Astrocyte of the cerebellum (primary cell): ENCODE data around the gene LNP1.

Source experiments
- DNase-seq: peaks from one replicate; pipeline ENCODE4 v3.0.0-alpha.2; 2011; ENCODE audit warnings: low read depth
- H3K4me3 ChIP-seq: 2 replicates; pipeline ENCODE4 v1.5.1; 2011; ENCODE audit warnings: mild to moderate bottlenecking, low read depth, low read length, moderate library complexity
- CTCF ChIP-seq: IDR thresholded peaks from 2 replicates; pipeline ENCODE4 v1.5.1; 2012; ENCODE audit warnings: low read length, low read depth, moderate library complexity, mild to moderate bottlenecking; ENCODE audit errors: missing control alignments
- in situ Hi-C: cut with HindIII; loops from 2 replicates; pipeline ENCODE4 v1.10.0; 2017; ENCODE audit warnings: low sequenced_read_pairs

The LNP1 gene

GRCh38 chr3:100376301-100376700, 25.0 kb upstream of the LNP1 start:
- no peak overlapping the region for H3K4me3 ChIP-seq
- TF ChIP-seq CTCF: no peak
- in situ Hi-C loops: no loop called here
- no peak for DNase-seq

- TF ChIP-seq CTCF: no peak
- no peak overlapping the region for H3K4me3 ChIP-seq
- in situ Hi-C loops: no loop called here
- no peak for DNase-seq
These were observed 16.4 kb upstream of the LNP1 start for GRCh38 chr3:100384733-100385525.

- TF ChIP-seq CTCF: no peak
- in situ Hi-C loops: no loop called here
- H3K4me3 ChIP-seq: no peak overlapping the region
- DNase-seq: no peak
These were observed 14.8 kb upstream of the LNP1 start for GRCh38 chr3:100386437-100387074.

GRCh38 chr3:100389025-100389424, 12.3 kb upstream of the LNP1 start:
- H3K4me3 ChIP-seq: no peak overlapping the region
- in situ Hi-C loops: no loop called here
- TF ChIP-seq CTCF: no peak
- no peak for DNase-seq

GRCh38 chr3:100395679-100396431, 5.5 kb upstream of the LNP1 start:
- DNase-seq: no peak
- in situ Hi-C loops: no loop called here
- no peak overlapping the region for H3K4me3 ChIP-seq
- no peak for TF ChIP-seq CTCF

GRCh38 chr3:100396967-100397366, 4.4 kb upstream of the LNP1 start:
- H3K4me3 ChIP-seq: no peak overlapping the region
- no peak for DNase-seq
- in situ Hi-C loops: no loop called here
- no peak for TF ChIP-seq CTCF
